HepG2 (cell line): ENCODE results near the gene NFYB. TPM values are rescaled to one million over a fixed set of nuclear protein-coding genes. Genes with fewer than 3 reads are reported as not detected.
A peak's percentile ranks its signal among the peaks of the same experiment; 100 is the strongest.

ENCODE experiments used
- ATAC-seq: fragments of 200-7000 bp; cut with Tn5 transposase; 3 replicates; pipeline ENCODE4 v1.9.1; 2020; ENCODE audit warnings: mild to moderate bottlenecking, moderate library complexity
- Bru-seq: library from RNA; stranded (reverse); fragments of 400-500 nt; gene quantifications from one replicate; lab custom pipeline; 2021; lab: Mats Ljungman, UMichigan
- BruChase-seq, 2 experiments: library from RNA; stranded (reverse); fragments of 400-500 nt; gene quantifications; one replicate each; lab custom pipeline; 2021; lab: Mats Ljungman, UMichigan
- BruUV-seq: library from RNA; stranded (reverse); fragments of 400-500 nt; replicated peaks from 2 replicates; lab custom pipeline; 2021; lab: Mats Ljungman, UMichigan
- CTCF ChIA-PET: fragments of 300-600 bp; formaldehyde crosslinking; extraction: SDS; loops from one replicate; lab custom pipeline; 2021; ENCODE audit warnings: low total read pairs, inconsistent platforms, low intra/inter-chr PET ratio; lab: Yijun Ruan, JAX
- POLR2A ChIA-PET: fragments of 350-600 bp; sonication (Branson Sonifier 250); formaldehyde crosslinking; loops from one replicate; lab custom pipeline; 2020; ENCODE audit warnings: antibody characterized with exemption, inconsistent platforms; lab: Yijun Ruan, JAX
- DNase-seq: peaks from one replicate; pipeline ENCODE4 v3.0.0-alpha.2; 2015; ENCODE audit warnings: low spot score
- FAIRE-seq: peaks from 3 replicates; lab custom pipeline; 2011; peaks lifted over from hg19 to GRCh38; lab: Jason Lieb, UNC
- H2AFZ ChIP-seq: one replicate; pipeline ENCODE4 v1.6.1; 2011; ENCODE audit warnings: low read length, inconsistent platforms
- H3K27ac ChIP-seq: fragments of 300-600 bp; 3 replicates; pipeline ENCODE4 v1.8.0; 2011; ENCODE audit warnings: mixed run types, mild to moderate bottlenecking, mixed read lengths, low read length, inconsistent platforms; ENCODE audit not compliant: insufficient read depth; ENCODE audit errors: extremely low read length
- H3K27me3 ChIP-seq, 2 experiments: fragments of 200-600 bp in 1 of 2; 2 replicates in 1 of 2; 3 replicates in 1 of 2; pipeline versions ENCODE4 v1.6.0 to v1.8.0; 2011; ENCODE audit warnings: low read length in 2 of 2, mild to moderate bottlenecking in 2 of 2, moderate library complexity in 2 of 2, inconsistent platforms in 1 of 2; ENCODE audit not compliant: insufficient read depth in 2 of 2, control insufficient read depth in 1 of 2
- H3K36me3 ChIP-seq, 2 experiments: fragments of 200-600 bp in 1 of 2; replicated peaks in 1 of 2; 2 replicates in 1 of 2; 3 replicates in 1 of 2; pipeline versions ENCODE4 v1.5.1 to v1.8.0; 2011; ENCODE audit warnings: low read length in 2 of 2, inconsistent platforms in 1 of 2; ENCODE audit not compliant: insufficient read depth in 2 of 2, control insufficient read depth in 1 of 2
- H3K4me1 ChIP-seq: 2 replicates; pipeline ENCODE4 v1.5.1; 2012; ENCODE audit warnings: low read length, inconsistent platforms; ENCODE audit not compliant: insufficient read depth
- H3K4me2 ChIP-seq: 2 replicates; pipeline ENCODE4 v1.6.0; 2011; ENCODE audit warnings: low read depth, low read length, inconsistent platforms
- H3K4me3 ChIP-seq, 3 experiments: fragments of 200-600 bp in 1 of 3; sonication (generic), shearing (Covaris generic) in 1 of 3; replicated peaks in 1 of 3; 2 replicates each; pipeline ENCODE4 v1.5.1; 2011 to 2016; ENCODE audit warnings: low read length in 3 of 3, inconsistent platforms in 2 of 3, low read depth in 2 of 3, mild to moderate bottlenecking in 2 of 3, control low read depth in 1 of 3, mixed read lengths in 1 of 3; ENCODE audit not compliant: insufficient read depth in 1 of 3
- H3K79me2 ChIP-seq: one replicate; pipeline ENCODE4 v1.6.1; 2011; ENCODE audit warnings: low read length, inconsistent platforms; ENCODE audit not compliant: insufficient read depth
- H3K9ac ChIP-seq: 2 replicates; pipeline ENCODE4 v1.6.0; 2011; ENCODE audit warnings: mild to moderate bottlenecking, low read depth, low read length, inconsistent platforms; ENCODE audit not compliant: insufficient read depth
- H3K9me3 ChIP-seq: 2 replicates; pipeline ENCODE4 v1.5.1; 2012; ENCODE audit warnings: mild to moderate bottlenecking, low read length
- H4K20me1 ChIP-seq: 2 replicates; pipeline ENCODE4 v1.6.0; 2011; ENCODE audit warnings: inconsistent platforms, mild to moderate bottlenecking, low read length, moderate library complexity; ENCODE audit not compliant: insufficient read depth
- RXRB ChIP-seq: IDR thresholded peaks from 2 replicates; pipeline ENCODE4 v1.6.1; 2016; ENCODE audit warnings: borderline replicate concordance, missing genetic modification reagents, missing compliant biosample characterization
- SAFB2 ChIP-seq: sonication (generic); formaldehyde crosslinking; IDR thresholded peaks from 2 replicates; pipeline ENCODE4 v1.5.1; 2020; ENCODE audit warnings: missing genetic modification reagents, low read depth, mild to moderate bottlenecking, borderline replicate concordance
- ZNF547 ChIP-seq: sonication (generic); formaldehyde crosslinking; IDR thresholded peaks from 2 replicates; pipeline ENCODE4 v1.5.1; 2020; ENCODE audit warnings: mild to moderate bottlenecking, missing genetic modification reagents
- ZNF550 ChIP-seq: sonication (generic); formaldehyde crosslinking; IDR thresholded peaks from 2 replicates; pipeline ENCODE4 v1.4.0; 2020; ENCODE audit warnings: mild to moderate bottlenecking, missing genetic modification reagents, borderline replicate concordance
- ZNF816 ChIP-seq: sonication (generic); formaldehyde crosslinking; IDR thresholded peaks from 2 replicates; pipeline ENCODE4 v1.8.0; 2022; ENCODE audit warnings: missing genetic modification reagents, mild to moderate bottlenecking, borderline replicate concordance
- WGBS: methylation state at CpG from one replicate; pipeline ENCODE4 v1.1.6; 2017; ENCODE audit warnings: low lambda C conversion rate; 5-methylcytosine and 5-hydroxymethylcytosine counted together
- in situ Hi-C: cut with HindIII; loops from 2 replicates; pipeline ENCODE4 v1.10.0; 2017; ENCODE audit warnings: low pct_unique_long_range_greater_than_20kb; ENCODE audit not compliant: extremely low pct_ligation_motif_present
- intact Hi-C: fragments of 100-400 bp; cut with micrococcal nuclease; formaldehyde crosslinking; loops from one replicate; pipeline ENCODE4 v1.10.0; 2022; ENCODE audit not compliant: unreplicated experiment
- long read RNA-seq, 2 experiments: library from RNA in 1 of 2; library from polyadenylated mRNA in 1 of 2; stranded (forward) in 1 of 2; unstranded in 1 of 2; transcript quantifications; one replicate each; pipeline ENCODE4 v2.0.0, GENCODE V29; 2019 to 2022
- polyA minus RNA-seq, 3 experiments: library from RNA; depleted of rRNA, polyadenylated mRNA; stranded (reverse); fragments of >200 nt; gene quantifications; 2 replicates each; pipeline ENCODE4 v1.2.3, GENCODE V29; 2011; ENCODE audit warnings: low replicate concordance in 1 of 3
- polyA plus RNA-seq, 8 experiments: library from polyadenylated mRNA; depleted of rRNA in 3 of 8; stranded (reverse) in 7 of 8; unstranded in 1 of 8; fragments of >200 nt; fragmentation: Illumina TruSeq in 4 of 8; extraction: Trizol in 4 of 8; gene quantifications; 2 replicates each; pipeline versions ENCODE4 v1.2.1 to v1.2.3, GENCODE V29; 2011 to 2016; ENCODE audit warnings: low read depth in 4 of 8, missing spikeins in 1 of 8, mixed read lengths in 1 of 8; ENCODE audit not compliant: insufficient read depth in 1 of 8
- total RNA-seq, 5 experiments: library from RNA; depleted of rRNA; stranded (reverse); fragments of >200 nt; fragmentation: Illumina TruSeq; extraction: Trizol; gene quantifications; 2 replicates each; pipeline ENCODE4 v1.2.3, GENCODE V29; 2016; ENCODE audit warnings: low read depth in 1 of 5
- TF ChIP-seq, protein P1 (sequence below), 2 experiments: fragments of 450-650 bp in 1 of 2; sonication (generic) in 1 of 2; formaldehyde crosslinking in 1 of 2; IDR thresholded peaks; 2 replicates each; pipeline versions ENCODE4 v1.6.1 to v1.8.0; 2016 to 2022; ENCODE audit warnings: antibody characterized with exemption in 1 of 2, mild to moderate bottlenecking in 1 of 2, missing genetic modification reagents in 1 of 2

NFYB gene
- total RNA-seq (2016; rRNA removed; fragmentation: Illumina TruSeq; extraction: Trizol) = 36.6 and 48.7 TPM in 2 replicates
- 10.0 and 13.7 TPM in 2 replicates for total RNA-seq (2016; cell fraction: cytosol; rRNA removed; fragmentation: Illumina TruSeq; extraction: Trizol; ENCODE audit: low read depth)
- 34.1 and 41.3 TPM in 2 replicates for total RNA-seq (2016; cell fraction: insoluble cytoplasmic fraction; rRNA removed; fragmentation: Illumina TruSeq; extraction: Trizol)
- 21.8 and 31.3 TPM in 2 replicates for total RNA-seq (2016; cell fraction: membrane; rRNA removed; fragmentation: Illumina TruSeq; extraction: Trizol)
- total RNA-seq (2016; cell fraction: nucleus; rRNA removed; fragmentation: Illumina TruSeq; extraction: Trizol) = 20.5 and 30.8 TPM in 2 replicates
- 14.8 and 18.7 TPM in 2 replicates for polyA plus RNA-seq (2011; rRNA removed)
- polyA plus RNA-seq (2011; cell fraction: cytosol; rRNA removed) = 9.0 and 11.9 TPM in 2 replicates
- 6.8 and 7.0 TPM in 2 replicates for polyA plus RNA-seq (2011; cell fraction: nucleus; rRNA removed)
- 18.9 and 27.0 TPM in 2 replicates for polyA plus RNA-seq (2012)
- polyA plus RNA-seq (2016; cell fraction: cytosol; fragmentation: Illumina TruSeq; extraction: Trizol; ENCODE audit: low read depth) = 11.4 and 14.2 TPM in 2 replicates
- polyA plus RNA-seq (2016; cell fraction: insoluble cytoplasmic fraction; fragmentation: Illumina TruSeq; extraction: Trizol; ENCODE audit: low read depth) = 40.7 and 42.4 TPM in 2 replicates
- polyA plus RNA-seq (2016; cell fraction: membrane; fragmentation: Illumina TruSeq; extraction: Trizol; ENCODE audit: low read depth) = 19.1 and 20.4 TPM in 2 replicates
- polyA plus RNA-seq (2016; cell fraction: nucleus; fragmentation: Illumina TruSeq; extraction: Trizol; ENCODE audit: insufficient read depth, low read depth) = 41.5 and 42.3 TPM in 2 replicates
- polyA minus RNA-seq (2011; rRNA and poly(A)+ RNA removed; ENCODE audit: low replicate concordance) = 3.3 and 6.3 TPM in 2 replicates
- 7.6 and 8.4 TPM in 2 replicates for polyA minus RNA-seq (2011; cell fraction: cytosol; rRNA and poly(A)+ RNA removed)
- 12.0 and 13.3 TPM in 2 replicates for polyA minus RNA-seq (2011; cell fraction: nucleus; rRNA and poly(A)+ RNA removed)
- percentile 65 among the genes with signal in this experiment for Bru-seq, nascent RNA
- percentile 67 among the genes with signal in this experiment for BruChase-seq, experiment 1, labeled RNA remaining after a 6-hour chase
- BruChase-seq, experiment 2, labeled RNA remaining after a 2-hour chase = percentile 62 among the genes with signal in this experiment
- long read RNA-seq, experiment 1, transcript NFYB-201 (8 exons, 3,512 nt) = major isoform, 14 of 17 reads
- long read RNA-seq, experiment 1, partial matches to known transcripts = 0 of 17 reads
- long read RNA-seq, experiment 1, other reads (novel, unspliced or antisense) = 3 of 17 reads
- long read RNA-seq, experiment 2, transcript NFYB-201 (8 exons, 3,512 nt) = major isoform, 11 of 26 reads
- long read RNA-seq, experiment 2, partial matches to known transcripts = 3 of 26 reads
- long read RNA-seq, experiment 2, other reads (novel, unspliced or antisense) = 10 of 26 reads

DNA sequence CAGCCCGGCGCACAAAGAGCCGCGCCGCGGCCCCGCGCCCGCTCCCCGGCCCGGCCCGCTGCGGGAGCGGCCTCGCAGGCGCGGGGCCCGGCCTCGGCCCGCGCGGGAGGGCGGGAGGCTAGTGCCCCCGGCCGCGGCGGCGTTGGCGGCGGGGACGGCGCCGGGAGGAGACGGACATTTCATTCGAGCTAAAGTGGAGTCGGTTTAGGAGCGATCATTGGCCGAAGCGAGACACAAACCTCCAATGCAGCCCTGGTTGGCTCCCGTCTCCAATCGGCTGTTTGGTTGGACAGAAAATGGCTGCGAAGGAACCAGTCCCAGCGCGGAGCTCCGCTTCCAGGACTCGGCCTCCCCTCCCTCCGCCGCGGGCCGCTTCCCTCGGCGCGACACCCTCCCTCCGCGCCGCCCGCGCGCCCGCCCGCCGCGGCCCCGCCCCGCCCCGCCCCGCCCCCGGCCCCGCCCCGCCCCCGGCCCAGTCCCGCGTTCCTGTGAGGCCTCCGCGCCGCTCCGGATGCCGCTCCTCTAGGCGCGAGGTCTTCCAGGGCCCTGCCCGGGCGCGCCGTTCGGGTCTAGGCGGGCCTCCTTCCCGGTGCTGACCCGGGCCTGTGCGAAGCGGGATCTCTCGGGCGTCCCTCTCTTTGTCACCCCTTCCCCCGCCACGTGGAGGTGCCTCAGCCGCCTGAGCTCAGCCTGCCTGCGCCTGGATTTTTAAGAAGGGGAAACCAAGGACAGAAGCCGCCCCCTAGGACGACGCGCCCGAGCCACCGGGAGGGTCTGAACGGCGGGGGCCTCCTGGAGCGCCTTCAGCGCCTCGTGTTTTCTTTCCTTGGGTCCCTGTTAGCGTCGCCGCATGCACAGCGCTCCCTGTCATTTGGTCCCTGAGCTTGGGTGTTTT, at the start of gene NFYB:
NFYB (minus strand) TSS at position 309 of the 895 bp plus-strand sequence. CDS start 2,757 bp downstream, outside the sequence.
- H4K20me1 ChIP-seq = no peaks in the 10 kb centered on the region
- POLR2A ChIA-PET = interaction anchor here (0.6 to 2.9 kb wide), 10 partner anchors 10 to 969 kb away, joined by 3 to 22 read pairs (median 4); partner anchors contain the start of genes HCFC2, HSP90B1, TDG and WASHC4
- H2AFZ ChIP-seq = no peak within 1 kb of the TSS
- H3K4me2 ChIP-seq = peak within 1 kb of the TSS; percentile 80
- intact Hi-C loops = loop anchor here (5.0 to 10.0 kb wide), 2 partner anchors 149 to 173 kb away; partner anchors contain the start of gene TDG
- H3K27me3 ChIP-seq = peaks cover 0 to 4% of the 10 kb centered on the region in 2 experiments; a peak in 2 of 5 replicates
- TSS peak; percentile 81 for BruUV-seq
- in situ Hi-C loops = no loop called here
- peak; percentile 97 for ATAC-seq
- peaks cover 14% of the 10 kb centered on the region for H3K79me2 ChIP-seq
- peak within 1 kb of the TSS; percentile 92 for H3K9ac ChIP-seq
- no peaks in the 10 kb centered on the region for H3K9me3 ChIP-seq
- H3K4me1 ChIP-seq = peaks cover 41% of the 10 kb centered on the region
- H3K4me3 ChIP-seq = peak within 1 kb of the TSS; percentile 65 to 95 (median 84)
- peaks cover 1 to 5% of the 10 kb centered on the region in 2 experiments; a peak in 2 of 5 replicates for H3K36me3 ChIP-seq
- WGBS = 20% methylated on average over 31 of the region's 111 CpGs
- H3K27ac ChIP-seq = peak within 1 kb of the TSS; percentile 92
- DNase-seq = peak; percentile 95
- peak; percentile 71 for FAIRE-seq
- CTCF ChIA-PET = no interaction called here
- TF ChIP-seq ZNF550 (CRISPR knock-in tag) (no peak), SAFB2 (CRISPR knock-in tag) (peak; percentile 80; the same call in 1 of the 2 replicates), ZNF816 (CRISPR knock-in tag) (peak; percentile 79; the same call in 1 of the 2 replicates), ZNF547 (CRISPR knock-in tag) (0 out of 2 replicates have a peak, but pooled peaks have one; percentile 64), RXRB (no peak)
- TF ChIP-seq, protein P1, sequence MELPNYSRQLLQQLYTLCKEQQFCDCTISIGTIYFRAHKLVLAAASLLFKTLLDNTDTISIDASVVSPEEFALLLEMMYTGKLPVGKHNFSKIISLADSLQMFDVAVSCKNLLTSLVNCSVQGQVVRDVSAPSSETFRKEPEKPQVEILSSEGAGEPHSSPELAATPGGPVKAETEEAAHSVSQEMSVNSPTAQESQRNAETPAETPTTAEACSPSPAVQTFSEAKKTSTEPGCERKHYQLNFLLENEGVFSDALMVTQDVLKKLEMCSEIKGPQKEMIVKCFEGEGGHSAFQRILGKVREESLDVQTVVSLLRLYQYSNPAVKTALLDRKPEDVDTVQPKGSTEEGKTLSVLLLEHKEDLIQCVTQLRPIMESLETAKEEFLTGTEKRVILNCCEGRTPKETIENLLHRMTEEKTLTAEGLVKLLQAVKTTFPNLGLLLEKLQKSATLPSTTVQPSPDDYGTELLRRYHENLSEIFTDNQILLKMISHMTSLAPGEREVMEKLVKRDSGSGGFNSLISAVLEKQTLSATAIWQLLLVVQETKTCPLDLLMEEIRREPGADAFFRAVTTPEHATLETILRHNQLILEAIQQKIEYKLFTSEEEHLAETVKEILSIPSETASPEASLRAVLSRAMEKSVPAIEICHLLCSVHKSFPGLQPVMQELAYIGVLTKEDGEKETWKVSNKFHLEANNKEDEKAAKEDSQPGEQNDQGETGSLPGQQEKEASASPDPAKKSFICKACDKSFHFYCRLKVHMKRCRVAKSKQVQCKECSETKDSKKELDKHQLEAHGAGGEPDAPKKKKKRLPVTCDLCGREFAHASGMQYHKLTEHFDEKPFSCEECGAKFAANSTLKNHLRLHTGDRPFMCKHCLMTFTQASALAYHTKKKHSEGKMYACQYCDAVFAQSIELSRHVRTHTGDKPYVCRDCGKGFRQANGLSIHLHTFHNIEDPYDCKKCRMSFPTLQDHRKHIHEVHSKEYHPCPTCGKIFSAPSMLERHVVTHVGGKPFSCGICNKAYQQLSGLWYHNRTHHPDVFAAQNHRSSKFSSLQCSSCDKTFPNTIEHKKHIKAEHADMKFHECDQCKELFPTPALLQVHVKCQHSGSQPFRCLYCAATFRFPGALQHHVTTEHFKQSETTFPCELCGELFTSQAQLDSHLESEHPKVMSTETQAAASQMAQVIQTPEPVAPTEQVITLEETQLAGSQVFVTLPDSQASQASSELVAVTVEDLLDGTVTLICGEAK (IDR thresholded peaks at IDR 0.05) = no peak
- TF ChIP-seq, protein P1 (CRISPR knock-in tag; IDR thresholded peaks at IDR 0.05) = no peak
